GM23338 (cell line): ENCODE results near the gene RPL22. TPM values are rescaled to one million over a fixed set of nuclear protein-coding genes. Genes with fewer than 3 reads are reported as not detected.

ENCODE experiments used
- ATAC-seq: fragments of 200-7000 bp; cut with Tn5 transposase; 3 replicates; pipeline ENCODE4 v1.9.1; 2020
- DNase-seq: peaks from one replicate; pipeline ENCODE4 v3.0.0-alpha.2; 2015; ENCODE audit warnings: low spot score
- H2AFZ ChIP-seq: fragments of 200-600 bp; sonication (generic); 2 replicates; pipeline ENCODE4 v1.8.0; 2016; ENCODE audit warnings: antibody characterized with exemption, mild to moderate bottlenecking, moderate library complexity
- H3F3A ChIP-seq: fragments of 200-600 bp; sonication (generic); replicated peaks from 2 replicates; pipeline ENCODE4 v1.8.0; 2017; ENCODE audit warnings: antibody characterized with exemption, mixed run types, low read depth
- H3K27ac ChIP-seq: fragments of 200-600 bp; sonication (generic); 2 replicates; pipeline ENCODE4 v1.6.1; 2016; ENCODE audit warnings: low read depth
- H3K27me3 ChIP-seq: fragments of 200-600 bp; sonication (generic); 2 replicates; pipeline ENCODE4 v1.8.0; 2016; ENCODE audit warnings: mild to moderate bottlenecking, mixed run types, moderate library complexity; ENCODE audit not compliant: insufficient read depth
- H3K36me3 ChIP-seq: fragments of 200-600 bp; sonication (generic); 2 replicates; pipeline ENCODE4 v1.8.0; 2016; ENCODE audit warnings: mild to moderate bottlenecking; ENCODE audit not compliant: insufficient read depth
- H3K4me1 ChIP-seq: fragments of 200-600 bp; sonication (generic); 2 replicates; pipeline ENCODE4 v1.8.0; 2016; ENCODE audit warnings: mild to moderate bottlenecking, moderate library complexity; ENCODE audit not compliant: insufficient read depth
- H3K4me2 ChIP-seq: fragments of 200-600 bp; sonication (generic); 2 replicates; pipeline ENCODE4 v1.7.1; 2017; ENCODE audit warnings: mixed run types
- H3K4me3 ChIP-seq: fragments of 200-600 bp; sonication (generic); 2 replicates; pipeline ENCODE4 v1.6.1; 2016; ENCODE audit warnings: mixed run types
- H3K79me2 ChIP-seq: fragments of 200-600 bp; sonication (generic); replicated peaks from 2 replicates; pipeline ENCODE4 v1.8.0; 2017; ENCODE audit warnings: mild to moderate bottlenecking; ENCODE audit not compliant: insufficient read depth
- H3K9me2 ChIP-seq: fragments of 200-600 bp; sonication (generic); 2 replicates; pipeline ENCODE4 v1.8.0; 2017; ENCODE audit not compliant: insufficient read depth
- H4K20me1 ChIP-seq: fragments of 200-600 bp; sonication (generic); replicated peaks from 2 replicates; pipeline ENCODE4 v1.8.0; 2017; ENCODE audit warnings: mild to moderate bottlenecking; ENCODE audit not compliant: insufficient read depth
- H3K27ac Mint-ChIP-seq: 2 replicates; pipeline ENCODE4 v1.8.0; 2020; ENCODE audit warnings: inconsistent platforms, mild to moderate bottlenecking, moderate library complexity, mixed read lengths
- H3K27me3 Mint-ChIP-seq: 3 replicates; pipeline ENCODE4 v1.8.0; 2022; ENCODE audit warnings: low read depth, mild to moderate bottlenecking, moderate library complexity, mixed read lengths, inconsistent platforms; ENCODE audit not compliant: insufficient read depth, poor library complexity
- H3K36me3 Mint-ChIP-seq: 3 replicates; pipeline ENCODE4 v1.8.0; 2021; ENCODE audit warnings: low read depth, mild to moderate bottlenecking, inconsistent platforms, moderate library complexity, mixed read lengths
- H3K4me1 Mint-ChIP-seq: 3 replicates; pipeline ENCODE4 v1.8.0; 2020; ENCODE audit warnings: mild to moderate bottlenecking, inconsistent platforms, mixed read lengths
- H3K4me3 Mint-ChIP-seq: 3 replicates; pipeline ENCODE4 v1.8.0; 2021; ENCODE audit warnings: moderate library complexity, mild to moderate bottlenecking, inconsistent platforms, mixed read lengths
- H3K9me3 Mint-ChIP-seq: 3 replicates; pipeline ENCODE4 v1.8.0; 2020; ENCODE audit warnings: moderate library complexity, mild to moderate bottlenecking, inconsistent platforms, mixed read lengths
- CREB1 ChIP-seq: fragments of 250-450 bp; sonication (Bioruptor Pico); IDR thresholded peaks from 2 replicates; pipeline ENCODE4 v1.5.0; 2020; ENCODE audit warnings: low read depth, mild to moderate bottlenecking, moderate library complexity
- CTCF ChIP-seq, 2 experiments: fragments of 200-600 bp in 1 of 2; sonication (generic) in 1 of 2; conservative IDR thresholded peaks; 2 replicates each; pipeline versions ENCODE4 v1.5.1 to v1.6.1; 2016 to 2017; ENCODE audit warnings: antibody characterized with exemption in 2 of 2, low read depth in 2 of 2, mild to moderate bottlenecking in 2 of 2, moderate library complexity in 1 of 2
- ETS1 ChIP-seq: IDR thresholded peaks from 2 replicates; pipeline ENCODE4 v1.6.1; 2016; ENCODE audit warnings: antibody characterized with exemption
- EZH2 ChIP-seq: fragments of 200-600 bp; sonication (generic); IDR thresholded peaks from one replicate; pipeline ENCODE4 v1.8.0; 2017; ENCODE audit warnings: antibody characterized with exemption, mild to moderate bottlenecking, low read depth; ENCODE audit not compliant: unreplicated experiment
- EZH2phosphoT487 ChIP-seq: fragments of 200-600 bp; sonication (generic); IDR thresholded peaks from one replicate; pipeline ENCODE4 v1.8.1; 2018; ENCODE audit warnings: antibody characterized with exemption; ENCODE audit not compliant: unreplicated experiment
- JUNB ChIP-seq: IDR thresholded peaks from one replicate; pipeline ENCODE4 v1.6.1; 2016; ENCODE audit warnings: antibody characterized with exemption; ENCODE audit not compliant: unreplicated experiment
- NANOG ChIP-seq: IDR thresholded peaks from 2 replicates; pipeline ENCODE4 v1.6.1; 2016; ENCODE audit warnings: antibody characterized with exemption, borderline replicate concordance
- POLR2AphosphoS5 ChIP-seq: IDR thresholded peaks from 2 replicates; pipeline ENCODE4 v1.6.1; 2016; ENCODE audit warnings: antibody characterized with exemption, low read depth
- STAT1 ChIP-seq: IDR thresholded peaks from one replicate; pipeline ENCODE4 v1.6.1; 2016; ENCODE audit warnings: antibody characterized with exemption; ENCODE audit not compliant: unreplicated experiment
- ZNF331 ChIP-seq: fragments of 250-450 bp; sonication (Bioruptor Pico); IDR thresholded peaks from 2 replicates; pipeline ENCODE4 v1.5.0; 2020; ENCODE audit warnings: low read depth, mild to moderate bottlenecking, moderate library complexity
- ZNF462 ChIP-seq: fragments of 250-450 bp; sonication (Bioruptor Pico); IDR thresholded peaks from 2 replicates; pipeline ENCODE4 v1.5.0; 2020; ENCODE audit warnings: mild to moderate bottlenecking, moderate library complexity
- polyA plus RNA-seq: library from polyadenylated mRNA; unstranded; fragments of >200 nt; fragmentation: Nextera tagmentation; extraction: Ambion mirVana; gene quantifications from 2 replicates; pipeline ENCODE4 v1.2.1, GENCODE V29; 2016
- total RNA-seq: library from RNA; depleted of rRNA; stranded (reverse); fragments of >200 nt; shearing (Covaris generic); gene quantifications from 2 replicates; pipeline ENCODE4 v1.2.3, GENCODE V29; 2014

RPL22 gene
- total and polyA plus RNA-seq, 2 experiments from 2014 or later, result 145 to 818 TPM

DNA sequence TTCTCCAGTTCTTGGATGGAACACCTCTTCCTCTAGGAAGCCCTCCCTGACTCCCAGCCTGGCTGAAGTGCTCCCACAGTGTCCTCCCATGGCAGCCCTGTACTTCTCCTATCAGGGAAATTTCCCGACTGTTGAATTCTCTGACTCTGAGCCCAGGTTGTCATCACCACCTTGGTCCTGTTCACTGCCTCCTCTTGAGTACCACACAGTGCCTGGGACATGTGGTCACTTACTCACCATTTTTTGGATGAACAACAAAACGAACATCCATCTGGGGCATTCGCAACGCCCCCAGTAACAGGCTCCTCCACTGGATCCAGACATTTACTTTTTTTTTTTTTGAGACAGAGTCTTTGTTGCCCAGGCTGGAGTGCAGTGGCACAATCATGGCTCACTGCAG, 56.7 kb downstream of the RPL22 start (continued):
- TF ChIP-seq ETS1, result no peak
- no peak for TF ChIP-seq ZNF331 (CRISPR knock-in tag)
- TF ChIP-seq JUNB, result no peak
- no peak for TF ChIP-seq POLR2AphosphoS5

DNA sequence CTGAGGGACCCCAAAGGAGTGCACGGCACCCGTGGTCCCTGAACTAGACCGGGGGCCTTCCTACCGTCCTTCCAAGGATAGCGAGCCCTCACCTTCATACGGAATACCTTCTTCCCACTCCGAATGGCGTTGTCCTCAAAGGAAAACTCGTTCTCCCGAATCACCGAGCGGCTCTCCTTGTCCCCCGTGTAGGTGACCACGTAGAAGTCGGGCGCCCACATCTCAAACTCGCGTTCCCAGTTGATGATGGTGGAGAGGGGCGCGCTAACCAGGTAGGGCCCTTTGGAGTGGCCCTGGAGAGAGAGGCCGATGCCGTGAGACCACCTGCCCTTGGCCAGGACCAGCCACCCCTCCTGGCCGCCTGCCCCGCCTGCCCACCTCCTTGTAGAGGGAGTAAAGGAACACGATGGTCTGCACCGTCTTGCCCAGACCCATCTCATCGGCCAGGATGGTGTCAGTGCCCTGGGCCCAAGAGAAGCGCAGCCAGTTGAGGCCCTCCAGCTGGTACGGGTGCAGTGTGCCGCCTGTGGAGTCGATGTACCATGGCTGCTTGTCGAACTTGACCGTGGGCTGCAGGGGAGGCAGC, 57.3 kb downstream of the RPL22 start:
- H3K36me3 Mint-ChIP-seq, result no peaks in the 10 kb centered on the region
- H3K4me1 Mint-ChIP-seq, result peaks cover 5% of the 10 kb centered on the region; the same call in 2 of the 3 replicates
- Histone ChIP-seq H3K4me2 (no peak overlapping the region), H3K27ac (no peak overlapping the region), H3K79me2 (no peaks in the 10 kb centered on the region), H4K20me1 (no peaks in the 10 kb centered on the region), H3K36me3 (no peaks in the 10 kb centered on the region), H3K4me1 (no peaks in the 10 kb centered on the region), H3K4me3 (no peak overlapping the region), H2AFZ (no peak overlapping the region), H3K9me2 (no peaks in the 10 kb centered on the region), H3F3A (no peaks in the 10 kb centered on the region), H3K27me3 (no peaks in the 10 kb centered on the region)
- no peak overlapping the region for H3K27ac Mint-ChIP-seq
- H3K9me3 Mint-ChIP-seq, result no peaks in the 10 kb centered on the region
- DNase-seq (no peak), ATAC-seq (no peak)
- peaks cover 12% of the 10 kb centered on the region for H3K27me3 Mint-ChIP-seq
- H3K4me3 Mint-ChIP-seq, result no peak overlapping the region
- no peak for TF ChIP-seq ZNF462 (CRISPR knock-in tag)
- TF ChIP-seq ETS1, result no peak
- TF ChIP-seq ZNF331 (CRISPR knock-in tag), result no peak
- no peak for TF ChIP-seq CREB1 (CRISPR knock-in tag)
- TF ChIP-seq NANOG, result no peak
- TF ChIP-seq STAT1, result no peak
- no peak for TF ChIP-seq CTCF (conservative IDR thresholded peaks at IDR 0.05; ENCODE audit: low read depth in 2 of 2)
- no peak for TF ChIP-seq JUNB
- no peak for TF ChIP-seq EZH2phosphoT487
- no peak for TF ChIP-seq EZH2
- no peak for TF ChIP-seq POLR2AphosphoS5
